NCI-H460 (cell line): ENCODE measurements around the gene ANO6. TPM values are rescaled to one million over a fixed set of nuclear protein-coding genes. Genes with fewer than 3 reads are reported as not detected.

Experiments used
- small RNA-seq, 2 experiments: library from RNA; depleted of rRNA; stranded (forward); fragments of <200 nt; gene quantifications; one replicate each; pipeline ENCODE3, GENCODE V24; 2014
- total RNA-seq: library from RNA; depleted of rRNA; stranded (reverse); fragments of >200 nt; shearing (Covaris generic); gene quantifications from 2 replicates; pipeline ENCODE4 v1.2.3, GENCODE V29; 2014; rRNA removed

Gene ANO6
- total RNA-seq, 1 experiment from 2014 or later: 66.8 TPM

Small RNA genes lying within 50 kb of the gene (small RNA-seq; reads per million reads assigned to genes)
- gene AC009248.2: 0 to 0.02 reads per million in 2 experiments

Other genes with a start within 250 kb of the ANO6 start
- not detected in 2 replicates for gene DBX2, start 165.0 kb upstream of the ANO6 start, total RNA-seq